Heart left ventricle (tissue), 13 donors: ENCODE results near the gene LRRC42.

Experiments used
- POLR2A ChIP-seq, 2 donors: fragments of 450-650 bp; IDR thresholded peaks; one replicate each; pipeline ENCODE4 v1.6.1; 2017; ENCODE audit warnings: antibody characterized with exemption in 2 of 2, mild to moderate bottlenecking in 2 of 2, moderate library complexity in 2 of 2
- TF ChIP-seq, protein P1 (sequence below), 12 donors: fragments of 200-600 bp; sonication (generic) in 4 of 12; IDR thresholded peaks; one replicate each; pipeline versions ENCODE4 v1.5.0 to v1.8.0; 2018 to 2022; ENCODE audit warnings: antibody characterized with exemption in 12 of 12, mild to moderate bottlenecking in 5 of 12
- donor health status: ischemic (EF 13 %, LVEDD 7.1; RV severe dilation, severe dysfunction).
- donor health status: DM: no; HTN: yes; CAD: no.
- donor health status: DM: no; HTN: no; CAD: no.
- donor health status: ischemic (EF 25% LVEDD 6.9; RV normal size, moderate dysfunction).
- donor health status: ischemic (EF 25% LVEDD 5.7; RV mildly dilated, moderate dysfunction).
- donor health status: ischemic (EF 35%, LVEDD 5.7; RV mildly dilated, moderate dysfunction).
- donor health status: nonischemic (EF 11% LVEDD 7.7; RV severe dilation, severe dysfunction).
- donor health status: DM: yes; HTN: yes; CAD: no.
- donor health status: PGD.
- donor health status: ischemic (EF 29% LVEDD 5.4; RV normal size, mild dysfunction).
- donor health status: nonischemic (EF 23%, LVEDD 6.1; RV moderate dilation, normal function).

DNA sequence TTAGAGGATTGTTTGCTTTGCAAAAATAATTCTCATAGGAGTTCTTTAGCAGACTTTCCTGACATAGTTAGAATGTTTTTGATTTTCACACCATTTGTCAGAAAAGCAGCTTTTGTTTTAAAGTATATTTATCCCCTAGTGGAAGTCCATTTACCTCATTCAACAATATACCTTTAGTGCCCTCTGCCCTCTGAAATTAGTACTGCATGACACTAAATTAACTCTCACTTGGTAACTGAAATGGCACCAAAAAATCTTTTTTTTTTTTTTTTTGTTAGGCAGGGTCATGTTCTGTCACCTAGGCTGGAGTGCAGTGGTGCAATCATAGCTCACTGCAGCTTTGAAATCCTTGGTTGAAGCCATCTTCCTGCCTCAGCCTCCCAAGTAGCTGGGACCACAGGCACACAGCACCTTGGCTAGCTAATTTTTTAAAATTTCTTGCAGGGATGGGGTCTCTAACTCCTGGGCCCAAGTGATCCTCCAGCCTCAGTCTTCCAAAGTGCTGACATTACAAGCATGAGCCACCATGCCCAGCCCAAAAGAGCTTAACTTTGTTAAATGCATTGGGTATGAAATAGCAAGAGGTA is 13.6 kb downstream of the LRRC42 start:
- TF ChIP-seq, protein P1, sequence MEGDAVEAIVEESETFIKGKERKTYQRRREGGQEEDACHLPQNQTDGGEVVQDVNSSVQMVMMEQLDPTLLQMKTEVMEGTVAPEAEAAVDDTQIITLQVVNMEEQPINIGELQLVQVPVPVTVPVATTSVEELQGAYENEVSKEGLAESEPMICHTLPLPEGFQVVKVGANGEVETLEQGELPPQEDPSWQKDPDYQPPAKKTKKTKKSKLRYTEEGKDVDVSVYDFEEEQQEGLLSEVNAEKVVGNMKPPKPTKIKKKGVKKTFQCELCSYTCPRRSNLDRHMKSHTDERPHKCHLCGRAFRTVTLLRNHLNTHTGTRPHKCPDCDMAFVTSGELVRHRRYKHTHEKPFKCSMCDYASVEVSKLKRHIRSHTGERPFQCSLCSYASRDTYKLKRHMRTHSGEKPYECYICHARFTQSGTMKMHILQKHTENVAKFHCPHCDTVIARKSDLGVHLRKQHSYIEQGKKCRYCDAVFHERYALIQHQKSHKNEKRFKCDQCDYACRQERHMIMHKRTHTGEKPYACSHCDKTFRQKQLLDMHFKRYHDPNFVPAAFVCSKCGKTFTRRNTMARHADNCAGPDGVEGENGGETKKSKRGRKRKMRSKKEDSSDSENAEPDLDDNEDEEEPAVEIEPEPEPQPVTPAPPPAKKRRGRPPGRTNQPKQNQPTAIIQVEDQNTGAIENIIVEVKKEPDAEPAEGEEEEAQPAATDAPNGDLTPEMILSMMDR (IDR thresholded peaks at IDR 0.05) = peak; percentile 35 to 67 (median 48)
- no peak for TF ChIP-seq POLR2A (IDR thresholded peaks at IDR 0.05)
